ENCODE data around the gene ATR. TPM values are rescaled to one million over a fixed set of nuclear protein-coding genes. Genes with fewer than 3 reads are reported as not detected.

Gene ATR
- total and polyA plus RNA-seq, 2 donors (not counting 1 experiment from before 2014, with no cell fraction given), result 12.5 to 17.0 TPM

GRCh38 chr3:142429582-142429981, 149.0 kb downstream of the ATR start:
- H3K9ac ChIP-seq (ENCODE audit: insufficient read depth, low read length), result no peak overlapping the region
- no peak for DNase-seq (ENCODE audit: low read depth in 2 of 2)

DNA sequence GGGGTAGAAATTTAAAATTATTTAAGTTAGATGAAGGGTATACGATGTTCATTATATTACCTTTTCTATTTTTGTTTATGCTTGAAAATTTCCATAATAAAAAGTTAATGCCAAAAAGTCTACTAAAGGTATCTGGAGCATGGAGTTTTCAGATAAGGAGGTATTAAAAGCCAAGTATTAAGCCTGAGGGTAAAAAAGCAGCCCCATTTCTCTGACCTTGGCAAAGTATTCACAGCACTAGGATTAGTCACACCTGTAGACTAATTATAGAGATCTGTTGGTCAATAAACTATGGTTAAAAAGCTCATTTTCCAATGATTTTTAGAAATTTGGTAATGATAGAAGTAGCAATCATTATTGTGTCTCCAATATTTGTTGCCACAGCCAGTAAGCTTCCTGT, 153.8 kb downstream of the ATR start:
- TF ChIP-seq EZH2 (IDR thresholded peaks at IDR 0.05; ENCODE audit: low read length, missing control alignments), result no peak
- TF ChIP-seq, protein P1, sequence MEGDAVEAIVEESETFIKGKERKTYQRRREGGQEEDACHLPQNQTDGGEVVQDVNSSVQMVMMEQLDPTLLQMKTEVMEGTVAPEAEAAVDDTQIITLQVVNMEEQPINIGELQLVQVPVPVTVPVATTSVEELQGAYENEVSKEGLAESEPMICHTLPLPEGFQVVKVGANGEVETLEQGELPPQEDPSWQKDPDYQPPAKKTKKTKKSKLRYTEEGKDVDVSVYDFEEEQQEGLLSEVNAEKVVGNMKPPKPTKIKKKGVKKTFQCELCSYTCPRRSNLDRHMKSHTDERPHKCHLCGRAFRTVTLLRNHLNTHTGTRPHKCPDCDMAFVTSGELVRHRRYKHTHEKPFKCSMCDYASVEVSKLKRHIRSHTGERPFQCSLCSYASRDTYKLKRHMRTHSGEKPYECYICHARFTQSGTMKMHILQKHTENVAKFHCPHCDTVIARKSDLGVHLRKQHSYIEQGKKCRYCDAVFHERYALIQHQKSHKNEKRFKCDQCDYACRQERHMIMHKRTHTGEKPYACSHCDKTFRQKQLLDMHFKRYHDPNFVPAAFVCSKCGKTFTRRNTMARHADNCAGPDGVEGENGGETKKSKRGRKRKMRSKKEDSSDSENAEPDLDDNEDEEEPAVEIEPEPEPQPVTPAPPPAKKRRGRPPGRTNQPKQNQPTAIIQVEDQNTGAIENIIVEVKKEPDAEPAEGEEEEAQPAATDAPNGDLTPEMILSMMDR (conservative IDR thresholded peaks at IDR 0.05 in 1 of 2, IDR thresholded peaks at IDR 0.05 in 1 of 2; ENCODE audit: low read depth in 1 of 2, low read length in 2 of 2), result no peak
- DNase-seq (ENCODE audit: low read depth in 2 of 2), result no peak
- no peaks in the 10 kb centered on the region for H3K4me1 ChIP-seq (ENCODE audit: control insufficient read depth, extremely low read depth, insufficient read depth, low read length)
- H3K27me3 ChIP-seq (ENCODE audit: control insufficient read depth, insufficient read depth, low read length), result no peaks in the 10 kb centered on the region
- H3K9me3 ChIP-seq (ENCODE audit: control insufficient read depth, insufficient read depth, low read depth, low read length), result no peaks in the 10 kb centered on the region
- H3K4me3 ChIP-seq (replicated peaks in 1 of 4; ENCODE audit: control extremely low read depth in 1 of 4, insufficient read depth in 1 of 4, low read depth in 3 of 4, low read length in 4 of 4), result no peak overlapping the region
- H2AFZ ChIP-seq (ENCODE audit: low read length), result no peak overlapping the region
- H3K79me2 ChIP-seq (ENCODE audit: control insufficient read depth, insufficient read depth, low read length), result no peaks in the 10 kb centered on the region
- no peak overlapping the region for H3K9ac ChIP-seq (ENCODE audit: insufficient read depth, low read length)
- H3K4me2 ChIP-seq (ENCODE audit: extremely low read depth, insufficient read depth, low read length), result no peak overlapping the region
- H3K27ac ChIP-seq (ENCODE audit: insufficient read depth, low read length), result no peak overlapping the region
- H3K36me3 ChIP-seq (ENCODE audit: control insufficient read depth, insufficient read depth, low read length), result no peaks in the 10 kb centered on the region
- no peaks in the 10 kb centered on the region for H4K20me1 ChIP-seq (ENCODE audit: control insufficient read depth, extremely low read depth, insufficient read depth, low read length)

More at GRCh38 chr3:142429582-142429981, 149.0 kb downstream of the ATR start:
- H3K27me3 ChIP-seq (ENCODE audit: control insufficient read depth, insufficient read depth, low read length), result no peaks in the 10 kb centered on the region
- no peaks in the 10 kb centered on the region for H3K36me3 ChIP-seq (ENCODE audit: control insufficient read depth, insufficient read depth, low read length)
- no peak overlapping the region for H2AFZ ChIP-seq (ENCODE audit: low read length)
- H3K4me1 ChIP-seq (ENCODE audit: control insufficient read depth, extremely low read depth, insufficient read depth, low read length), result no peaks in the 10 kb centered on the region
- no peaks in the 10 kb centered on the region for H3K79me2 ChIP-seq (ENCODE audit: control insufficient read depth, insufficient read depth, low read length)
- H3K4me2 ChIP-seq (ENCODE audit: extremely low read depth, insufficient read depth, low read length), result no peak overlapping the region
- no peaks in the 10 kb centered on the region for H3K9me3 ChIP-seq (ENCODE audit: control insufficient read depth, insufficient read depth, low read depth, low read length)
- H4K20me1 ChIP-seq (ENCODE audit: control insufficient read depth, extremely low read depth, insufficient read depth, low read length), result no peaks in the 10 kb centered on the region
- H3K4me3 ChIP-seq (replicated peaks in 1 of 4; ENCODE audit: control extremely low read depth in 1 of 4, insufficient read depth in 1 of 4, low read depth in 3 of 4, low read length in 4 of 4), result no peak overlapping the region
- TF ChIP-seq, protein P1 (conservative IDR thresholded peaks at IDR 0.05 in 1 of 2, IDR thresholded peaks at IDR 0.05 in 1 of 2; ENCODE audit: low read depth in 1 of 2, low read length in 2 of 2), result no peak
- no peak for TF ChIP-seq EZH2 (IDR thresholded peaks at IDR 0.05; ENCODE audit: low read length, missing control alignments)
- H3K27ac ChIP-seq (ENCODE audit: insufficient read depth, low read length), result no peak overlapping the region

- no peak for DNase-seq (ENCODE audit: low read depth in 2 of 2)
- H3K79me2 ChIP-seq (ENCODE audit: control insufficient read depth, insufficient read depth, low read length), result no peaks in the 10 kb centered on the region
- no peak overlapping the region for H2AFZ ChIP-seq (ENCODE audit: low read length)
- TF ChIP-seq EZH2 (IDR thresholded peaks at IDR 0.05; ENCODE audit: low read length, missing control alignments), result no peak
- TF ChIP-seq, protein P1 (conservative IDR thresholded peaks at IDR 0.05 in 1 of 2, IDR thresholded peaks at IDR 0.05 in 1 of 2; ENCODE audit: low read depth in 1 of 2, low read length in 2 of 2), result no peak
- H3K27ac ChIP-seq (ENCODE audit: insufficient read depth, low read length), result no peak overlapping the region
- H3K9me3 ChIP-seq (ENCODE audit: control insufficient read depth, insufficient read depth, low read depth, low read length), result no peaks in the 10 kb centered on the region
- H3K27me3 ChIP-seq (ENCODE audit: control insufficient read depth, insufficient read depth, low read length), result no peaks in the 10 kb centered on the region
- H4K20me1 ChIP-seq (ENCODE audit: control insufficient read depth, extremely low read depth, insufficient read depth, low read length), result no peaks in the 10 kb centered on the region
- no peak overlapping the region for H3K9ac ChIP-seq (ENCODE audit: insufficient read depth, low read length)
- H3K4me3 ChIP-seq (replicated peaks in 1 of 4; ENCODE audit: control extremely low read depth in 1 of 4, insufficient read depth in 1 of 4, low read depth in 3 of 4, low read length in 4 of 4), result no peak overlapping the region
- H3K36me3 ChIP-seq (ENCODE audit: control insufficient read depth, insufficient read depth, low read length), result no peaks in the 10 kb centered on the region
- H3K4me2 ChIP-seq (ENCODE audit: extremely low read depth, insufficient read depth, low read length), result no peak overlapping the region
- H3K4me1 ChIP-seq (ENCODE audit: control insufficient read depth, extremely low read depth, insufficient read depth, low read length), result no peaks in the 10 kb centered on the region
Observed at GRCh38 chr3:142418926-142419592, 159.5 kb downstream of the ATR start.
